Right lobe of liver (tissue), 6 donors: ENCODE measurements around the gene GRID1. TPM values are rescaled to one million over a fixed set of nuclear protein-coding genes. Genes with fewer than 3 reads are reported as not detected.

Experiments used
- ATAC-seq, 4 donors: fragments of 200-7000 bp; cut with Tn5 transposase; one replicate each; pipeline ENCODE4 v1.9.1; 2020; ENCODE audit warnings: mild to moderate bottlenecking in 4 of 4, moderate library complexity in 4 of 4
- DNase-seq, 3 donors: peaks; one replicate each; pipeline ENCODE4 v3.0.0-alpha.2; 2020
- H3K27ac ChIP-seq, 3 donors: fragments of 200-600 bp; one replicate each; pipeline ENCODE4 v1.8.0; 2022
- H3K27me3 ChIP-seq, 2 donors: fragments of 200-600 bp; one replicate each; pipeline ENCODE4 v1.8.0; 2022
- H3K36me3 ChIP-seq, 4 donors: fragments of 200-600 bp; sonication (generic) in 1 of 4; one replicate each; pipeline versions ENCODE4 v1.5.1 to v1.8.0; 2017 to 2022; ENCODE audit warnings: control low read depth in 1 of 4
- H3K4me1 ChIP-seq, 4 donors: fragments of 200-600 bp; sonication (generic) in 1 of 4; one replicate each; pipeline versions ENCODE4 v1.5.1 to v1.8.0; 2017 to 2022; ENCODE audit warnings: control low read depth in 1 of 4
- H3K4me3 ChIP-seq, 3 donors: fragments of 200-600 bp; one replicate each; pipeline ENCODE4 v1.8.0; 2022
- H3K9me3 ChIP-seq, 4 donors: fragments of 200-600 bp; sonication (generic) in 1 of 4; one replicate each; pipeline versions ENCODE4 v1.5.1 to v1.8.0; 2017 to 2022; ENCODE audit warnings: control low read depth in 1 of 4
- CTCF ChIP-seq, 4 donors: fragments of 200-600 bp in 3 of 4; fragments of 450-650 bp in 1 of 4; IDR thresholded peaks; one replicate each; pipeline versions ENCODE4 v1.5.1 to v1.8.0; 2016 to 2022; ENCODE audit warnings: antibody characterized with exemption in 4 of 4, mild to moderate bottlenecking in 2 of 4
- POLR2A ChIP-seq: fragments of 450-650 bp; IDR thresholded peaks from one replicate; pipeline ENCODE4 v1.6.1; 2017; ENCODE audit warnings: antibody characterized with exemption, mild to moderate bottlenecking
- WGBS: methylation state at CpG from one replicate; pipeline ENCODE4 v1.1.6; 2018; ENCODE audit warnings: low coverage, low lambda C conversion rate; ENCODE audit not compliant: insufficient coverage; ENCODE audit errors: missing lambda C conversion rate; 5-methylcytosine and 5-hydroxymethylcytosine counted together
- intact Hi-C, 2 donors: fragments of 100-400 bp; cut with DNase I; formaldehyde crosslinking; loops; one replicate each; pipeline versions ENCODE4 v1.11.2 to v1.14.1; 2022
- total RNA-seq, 6 experiments: library from RNA; depleted of rRNA in 2 of 6; stranded (reverse); fragments of >200 nt in 2 of 6; fragmentation: NEBNext Ultra II Directional in 3 of 6; extraction: Animal tissue kit (Norgen Biotek cat#: 25700) in 3 of 6; gene quantifications; one replicate each; pipeline versions ENCODE4 v1.1.0 to v1.2.4, GENCODE V29; 2016 to 2023
- donor health status: DM: no; HTN: yes; CAD: no.
- donor health status: DM: no; HTN: no; CAD: no.
- donor health status: DM: no; HTN: no; CAD: no.
- donor health status: DM: no; HTN: yes; CAD: no.
- donor health status: DM: no; HTN: yes; CAD: no.

The GRID1 gene
- total RNA-seq, 6 experiments from 2014 or later: 0.05 to 1.9 (median 0.81) TPM

GRCh38 chr10:85916286-85916685 is 450.3 kb downstream of the GRID1 start:
- no peak for DNase-seq
- H3K9me3 ChIP-seq: no peaks in the 10 kb centered on the region
- ATAC-seq: no peak
- no peak overlapping the region for H3K4me3 ChIP-seq
- intact Hi-C loops: no loop called here
- WGBS: 60% methylated on average over 2 of the region's 5 CpGs
- no peaks in the 10 kb centered on the region for H3K27me3 ChIP-seq
- TF ChIP-seq POLR2A: no peak
- TF ChIP-seq CTCF (IDR thresholded peaks at IDR 0.05): no peak
- H3K4me1 ChIP-seq: no peaks in the 10 kb centered on the region
- H3K36me3 ChIP-seq: no peaks in the 10 kb centered on the region
- no peak overlapping the region for H3K27ac ChIP-seq

- Histone ChIP-seq H3K4me1 (no peaks in the 10 kb centered on the region), H3K27me3 (no peaks in the 10 kb centered on the region), H3K27ac (no peak overlapping the region), H3K9me3 (no peaks in the 10 kb centered on the region), H3K4me3 (no peak overlapping the region), H3K36me3 (no peaks in the 10 kb centered on the region)
- DNase-seq (no peak), ATAC-seq (no peak)
- 84% methylated on average over 4 of the region's 4 CpGs for WGBS
- no peak for TF ChIP-seq CTCF (IDR thresholded peaks at IDR 0.05)
- TF ChIP-seq POLR2A: no peak
- intact Hi-C loops: no loop called here
Observed at GRCh38 chr10:85915245-85915846, 451.2 kb downstream of the GRID1 start.

- Histone ChIP-seq H3K27me3 (no peaks in the 10 kb centered on the region), H3K4me1 (no peaks in the 10 kb centered on the region), H3K36me3 (no peaks in the 10 kb centered on the region), H3K9me3 (no peaks in the 10 kb centered on the region), H3K4me3 (no peak overlapping the region), H3K27ac (no peak overlapping the region)
- TF ChIP-seq CTCF (IDR thresholded peaks at IDR 0.05): no peak
- no peak for ATAC-seq
- WGBS: 84% methylated on average over 3 of the region's 3 CpGs
- intact Hi-C loops: no loop called here
- no peak for DNase-seq
Observed at GRCh38 chr10:85914720-85915119, 451.9 kb downstream of the GRID1 start.

GRCh38 chr10:85908462-85908861 is 458.1 kb downstream of the GRID1 start:
- H3K4me3 ChIP-seq: no peak overlapping the region
- 69% methylated on average over 3 of the region's 3 CpGs for WGBS
- ATAC-seq (no peak), DNase-seq (no peak)
- intact Hi-C loops: no loop called here
- no peaks in the 10 kb centered on the region for H3K27me3 ChIP-seq
- H3K36me3 ChIP-seq: no peaks in the 10 kb centered on the region
- no peak overlapping the region for H3K27ac ChIP-seq
- H3K9me3 ChIP-seq: no peaks in the 10 kb centered on the region
- TF ChIP-seq CTCF (IDR thresholded peaks at IDR 0.05): no peak
- no peak for TF ChIP-seq POLR2A
- H3K4me1 ChIP-seq: no peaks in the 10 kb centered on the region

- H3K9me3 ChIP-seq: no peaks in the 10 kb centered on the region
- DNase-seq (no peak), ATAC-seq (no peak)
- no peaks in the 10 kb centered on the region for H3K27me3 ChIP-seq
- WGBS: 64% methylated on average over 5 of the region's 5 CpGs
- intact Hi-C loops: no loop called here
- H3K27ac ChIP-seq: no peak overlapping the region
- H3K4me1 ChIP-seq: no peaks in the 10 kb centered on the region
- TF ChIP-seq POLR2A (no peak), CTCF (IDR thresholded peaks at IDR 0.05) (no peak)
- no peak overlapping the region for H3K4me3 ChIP-seq
- H3K36me3 ChIP-seq: no peaks in the 10 kb centered on the region
Observed at GRCh38 chr10:85902051-85902450, 464.5 kb downstream of the GRID1 start.
